Activated gamma-delta T cell (primary cell): ENCODE results near the gene GPC3.

Experiments used
- DNase-seq: peaks from one replicate; lab custom pipeline; 2025; lab: John Stamatoyannopoulos, UW

Gene GPC3

DNA sequence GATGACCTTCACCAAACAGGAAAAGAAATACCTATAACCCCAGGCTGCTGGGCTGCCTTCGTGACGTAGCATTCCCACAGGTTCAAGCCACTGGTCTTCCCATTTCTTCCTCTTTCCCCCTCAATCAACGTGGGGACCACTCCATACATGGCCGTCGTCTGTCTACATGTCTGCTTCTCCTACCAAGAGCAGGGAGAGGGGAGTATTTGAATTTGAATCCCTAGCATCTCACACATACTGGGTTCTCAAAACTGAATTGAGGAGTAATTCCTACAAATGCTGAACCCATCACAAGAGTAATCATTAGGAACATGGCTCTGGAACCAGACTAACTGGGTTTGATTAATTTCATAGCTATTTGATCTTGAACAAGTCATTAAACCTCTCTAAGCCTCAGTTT is 17.3 kb downstream of the GPC3 start:
- no peak for DNase-seq

DNA sequence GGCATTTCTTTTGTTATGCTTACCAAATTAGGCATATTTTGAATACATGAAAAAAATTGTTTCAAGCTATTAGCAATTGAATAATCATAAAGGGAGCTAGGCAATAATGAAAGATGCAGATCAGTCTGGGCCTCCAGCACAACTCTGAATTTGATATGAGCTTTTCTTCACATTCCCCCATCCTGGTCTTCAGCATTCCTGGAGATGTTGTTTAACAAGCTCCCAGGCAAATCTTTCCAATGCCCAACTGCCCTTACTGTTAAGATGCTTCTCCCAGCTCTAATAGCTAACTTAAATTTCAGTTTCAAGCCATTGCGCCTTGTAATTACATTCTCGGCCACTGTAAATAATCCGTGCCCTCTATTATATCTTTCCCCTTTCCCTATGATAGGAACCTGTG is 19.2 kb downstream of the GPC3 start:
- no peak for DNase-seq

GRCh38 chrX:133965321-133965720 is 20.1 kb downstream of the GPC3 start:
- no peak for DNase-seq

DNA sequence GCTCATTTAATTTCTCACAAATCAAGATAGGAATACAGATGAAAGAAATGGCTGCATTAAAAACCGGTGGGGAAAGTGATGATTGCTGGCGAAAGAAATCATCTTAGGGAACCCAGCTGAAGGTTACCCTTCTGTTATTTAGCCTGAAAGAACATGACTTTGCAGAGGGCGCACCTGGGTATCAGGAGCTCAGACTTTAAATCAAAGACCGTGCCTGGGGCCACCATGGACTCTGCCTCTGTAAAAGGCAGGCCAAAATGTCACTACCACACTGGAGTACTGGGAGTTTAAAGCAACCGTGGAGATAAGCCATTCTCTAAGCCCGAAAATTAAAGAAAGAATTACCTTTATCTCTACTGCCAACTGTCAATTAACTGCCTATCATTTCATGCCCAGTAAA is 24.3 kb downstream of the GPC3 start:
- no peak for DNase-seq

DNA sequence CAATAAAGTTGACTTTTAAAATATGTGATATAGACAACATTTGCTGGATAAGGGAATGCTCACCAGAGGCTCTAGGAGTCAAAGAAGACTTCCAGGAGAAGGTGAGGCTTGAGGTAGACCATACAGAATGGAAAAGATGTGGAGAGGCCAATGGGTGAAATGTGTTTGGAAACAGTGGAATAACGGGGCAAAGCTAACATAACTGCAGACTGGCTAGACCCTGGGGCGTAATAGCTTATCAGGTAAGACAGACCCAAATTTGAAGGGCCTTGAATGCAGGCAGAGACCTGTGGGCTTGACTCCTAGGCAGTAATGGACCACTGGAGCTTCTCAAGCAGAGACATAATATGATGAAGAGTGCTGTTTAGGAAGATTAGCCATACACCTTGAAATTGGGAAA is 25.4 kb downstream of the GPC3 start:
- DNase-seq: no peak

DNA sequence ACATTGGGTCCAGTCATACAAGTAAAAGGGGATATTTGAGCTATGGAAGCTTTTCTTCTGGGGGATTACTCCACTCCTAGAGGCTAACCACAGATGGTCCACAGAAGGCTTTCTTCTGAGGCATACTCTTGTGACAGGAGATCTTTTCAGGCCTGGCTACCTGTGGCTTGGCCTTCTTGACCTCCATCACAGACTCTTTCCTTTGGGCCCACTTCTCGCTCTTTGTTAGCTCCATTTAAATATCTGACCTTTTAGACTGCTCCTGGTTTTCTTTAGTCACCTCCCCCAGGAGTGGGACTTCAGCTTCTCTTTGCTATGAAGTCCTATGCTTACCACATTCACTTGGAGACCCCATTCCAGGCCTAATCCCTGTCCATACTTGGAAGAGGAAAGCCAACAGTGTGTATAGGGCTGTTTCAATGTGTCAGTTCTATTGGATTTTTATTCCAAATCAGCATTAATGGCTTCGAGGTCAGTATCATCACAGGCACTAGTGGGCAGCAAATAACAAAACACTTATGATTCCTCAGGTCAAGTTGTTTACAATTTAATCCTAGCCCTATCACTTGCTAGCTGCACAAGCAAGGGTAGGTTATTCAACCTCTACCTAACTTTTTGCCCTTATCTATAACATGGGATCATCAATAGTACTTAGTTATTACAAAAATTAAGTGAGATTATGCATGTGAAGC is 26.3 kb downstream of the GPC3 start:
- no peak for DNase-seq

DNA sequence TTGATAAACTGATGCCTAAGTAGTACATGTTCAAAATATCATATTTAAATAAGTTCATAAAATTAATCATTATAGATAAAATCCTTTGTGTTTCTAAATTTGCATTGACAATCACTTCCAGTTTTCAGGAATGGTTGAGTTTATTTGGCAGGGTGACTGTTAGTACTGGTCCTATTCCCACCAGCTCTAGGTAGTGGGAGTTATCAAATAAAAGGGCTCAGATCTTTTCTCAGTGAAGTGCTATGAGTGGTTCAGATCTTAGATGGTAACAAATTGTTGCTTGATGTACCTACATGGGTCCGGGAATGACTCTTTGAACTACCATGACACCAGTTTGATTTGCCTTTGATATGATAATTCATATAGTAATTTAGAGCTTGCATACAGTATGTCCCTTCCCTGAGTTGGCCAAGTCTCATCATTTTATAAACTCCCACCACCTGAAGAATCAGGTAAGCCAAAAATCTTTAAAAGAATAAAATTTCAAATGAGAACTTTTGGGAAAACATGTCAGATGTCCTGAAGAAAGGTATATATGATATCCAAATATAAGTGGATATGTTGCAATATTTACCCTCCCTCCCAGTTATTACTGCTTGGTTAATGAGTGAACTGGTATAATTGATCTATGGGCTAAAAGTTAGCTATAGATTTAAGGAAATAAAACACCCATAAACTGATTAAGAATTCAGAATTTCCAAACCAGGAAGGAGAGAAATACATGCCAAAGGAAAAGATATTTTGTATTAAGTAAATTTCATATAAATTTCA is 28.6 kb downstream of the GPC3 start:
- no peak for DNase-seq

- DNase-seq: no peak
Measured at GRCh38 chrX:133953785-133954355, 31.5 kb downstream of the GPC3 start.

DNA sequence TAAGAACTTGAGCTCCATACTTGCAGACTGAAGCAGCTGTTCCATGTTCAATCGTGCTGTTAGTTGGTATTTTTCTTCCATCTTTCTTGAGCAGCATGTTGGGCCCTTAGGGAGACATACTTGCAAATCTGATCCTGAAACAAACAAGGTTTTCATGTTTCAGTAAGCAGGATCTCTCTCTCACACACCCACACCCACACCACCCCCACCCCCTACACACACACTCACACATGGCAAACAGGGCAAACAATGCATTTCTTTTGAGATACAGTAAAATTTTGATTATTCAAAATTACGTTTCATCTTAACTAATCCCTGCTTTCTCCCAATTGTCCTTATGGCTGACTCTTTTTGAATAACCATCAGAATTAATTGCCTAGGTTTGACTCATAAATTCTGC is 32.3 kb downstream of the GPC3 start:
- no peak for DNase-seq

- DNase-seq: no peak
Measured at GRCh38 chrX:133951098-133951497, 34.3 kb downstream of the GPC3 start.

GRCh38 chrX:133950214-133950613 is 35.2 kb downstream of the GPC3 start:
- DNase-seq: no peak

DNA sequence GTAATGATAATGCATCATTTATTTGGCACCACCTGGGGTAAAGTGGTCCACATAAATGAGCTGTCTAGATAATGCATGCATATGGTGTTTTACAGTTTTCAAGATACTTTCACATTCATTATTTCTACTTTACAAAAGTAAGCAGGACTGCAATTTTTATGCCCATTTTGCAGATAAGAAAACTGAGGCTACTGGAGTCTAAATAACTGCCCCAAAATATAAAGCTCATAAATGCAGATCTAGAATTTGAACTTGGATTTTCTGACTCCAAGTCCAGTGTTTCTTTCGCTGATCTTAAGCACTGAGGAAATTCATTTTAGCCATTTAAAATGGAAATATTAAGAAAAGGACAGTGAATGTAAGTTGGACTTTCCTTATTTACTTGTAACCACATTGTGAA is 36.5 kb downstream of the GPC3 start:
- no peak for DNase-seq

DNA sequence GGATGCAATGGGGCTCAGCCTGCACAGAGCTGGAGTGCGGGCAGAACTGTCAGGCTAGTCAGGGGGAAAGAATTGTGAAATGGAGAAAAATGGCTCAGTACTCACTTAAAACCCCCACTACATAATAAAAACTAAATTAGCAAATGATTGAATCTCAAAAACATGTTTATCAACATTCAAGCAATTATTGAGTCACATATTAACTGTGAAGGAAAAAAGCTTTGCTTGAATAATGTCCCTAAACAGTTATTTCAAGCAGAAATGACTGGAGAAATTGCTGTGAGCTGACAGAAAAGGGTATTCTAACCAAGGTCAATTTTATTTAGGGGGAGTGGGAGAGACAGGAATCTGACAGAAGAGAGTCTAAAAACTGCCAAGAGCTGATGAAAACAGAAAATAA is 37.4 kb downstream of the GPC3 start:
- DNase-seq: no peak

GRCh38 chrX:133947022-133947421 is 38.4 kb downstream of the GPC3 start:
- DNase-seq: no peak

- DNase-seq: no peak
Measured at GRCh38 chrX:133943507-133943906, 41.9 kb downstream of the GPC3 start.

- no peak for DNase-seq
Measured at GRCh38 chrX:133939655-133940302, 45.6 kb downstream of the GPC3 start.

DNA sequence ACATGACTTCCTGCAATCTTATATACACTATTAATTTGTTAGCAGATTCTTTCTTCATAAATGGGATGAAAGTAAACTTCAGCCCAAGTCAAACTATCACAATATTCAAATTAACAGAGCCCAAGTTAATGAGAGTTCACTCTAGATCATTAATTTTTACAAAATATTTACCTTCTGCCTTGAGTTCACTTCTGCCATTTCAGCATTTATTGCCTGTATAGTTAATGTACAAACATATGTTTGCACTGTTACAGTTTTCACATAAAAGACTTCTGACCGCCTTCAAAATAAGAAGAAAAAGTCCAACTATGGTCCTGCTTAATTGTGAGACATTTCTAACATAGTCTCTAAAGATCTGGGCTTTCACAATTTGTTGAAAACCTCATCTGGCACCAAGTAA is 46.9 kb downstream of the GPC3 start:
- DNase-seq: no peak

DNA sequence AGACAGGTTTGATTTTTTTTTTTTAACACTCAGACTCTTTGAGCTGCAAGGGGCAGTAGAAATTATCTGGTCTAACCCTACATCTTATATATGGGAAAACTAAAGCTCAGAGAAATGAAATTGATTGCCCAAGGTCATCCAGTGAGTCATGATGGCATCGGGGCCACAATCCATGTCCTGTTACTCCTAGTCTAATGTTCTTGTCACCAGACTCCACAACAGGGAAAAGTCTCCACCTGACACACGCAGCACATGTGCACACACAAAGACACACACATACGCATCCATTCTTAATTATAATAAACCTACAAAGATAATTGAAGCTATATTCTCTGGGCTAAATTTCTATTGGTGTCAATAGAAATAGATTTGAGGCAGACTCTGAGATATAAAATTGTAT is 48.4 kb downstream of the GPC3 start:
- no peak for DNase-seq

- DNase-seq: no peak
Measured at GRCh38 chrX:133935076-133935475, 50.3 kb downstream of the GPC3 start.

DNA sequence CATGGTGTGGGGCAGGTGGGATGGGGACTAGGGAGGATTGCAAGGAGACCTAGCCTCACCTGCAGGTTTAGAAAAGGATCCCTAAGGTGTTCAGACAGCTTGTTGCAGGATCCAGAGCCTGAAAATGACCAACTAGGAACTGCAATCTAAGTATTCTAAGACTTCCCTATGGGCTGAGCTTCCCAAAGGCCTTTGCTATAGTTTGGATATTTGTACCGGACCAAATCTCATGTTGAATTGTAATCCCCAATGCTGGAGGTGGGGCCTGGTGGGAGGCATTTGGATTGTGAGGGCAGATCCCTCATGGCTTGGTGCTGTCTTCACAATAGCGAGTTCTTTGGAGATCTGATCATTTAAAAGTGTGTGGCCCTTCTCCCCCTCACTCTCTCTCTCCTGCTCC is 52.1 kb downstream of the GPC3 start:
- DNase-seq: no peak

DNA sequence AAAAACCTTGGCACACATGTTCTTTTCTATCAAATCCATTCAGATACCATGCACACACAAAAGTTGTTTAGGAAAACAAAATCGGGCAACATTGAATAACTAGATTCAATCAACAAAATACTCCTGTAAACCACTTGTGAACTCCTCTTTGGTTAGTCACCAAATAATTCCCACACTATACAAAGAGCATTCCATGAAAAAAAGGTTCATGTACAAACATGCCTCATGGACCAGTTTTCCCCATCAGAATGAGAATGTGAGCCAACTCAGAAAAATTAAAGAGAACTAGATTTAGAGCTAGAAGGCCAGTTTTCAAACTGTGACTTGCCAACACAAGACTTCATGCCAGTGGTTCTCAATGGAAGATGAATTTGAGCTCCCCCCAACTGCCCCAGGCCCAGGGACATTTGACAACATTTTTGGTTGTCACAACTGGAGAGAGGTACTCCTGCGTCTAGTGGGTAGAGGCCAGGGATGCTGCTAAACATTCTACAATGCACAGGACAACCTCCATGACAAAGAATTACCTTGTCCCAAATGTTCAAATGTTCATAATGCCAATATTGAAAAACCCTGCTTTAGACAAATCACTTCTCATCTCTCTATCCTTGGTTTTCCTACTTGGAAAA is 55.4 kb downstream of the GPC3 start:
- no peak for DNase-seq

- DNase-seq: no peak
Measured at GRCh38 chrX:133928365-133928764, 57.0 kb downstream of the GPC3 start.
